ENCODE data around the gene INSIG2. TPM values are rescaled to one million over a fixed set of nuclear protein-coding genes. Genes with fewer than 3 reads are reported as not detected.

The INSIG2 gene
- total and polyA plus RNA-seq, 12 donors = 5.1 to 18.2 (median 9.5) TPM

DNA sequence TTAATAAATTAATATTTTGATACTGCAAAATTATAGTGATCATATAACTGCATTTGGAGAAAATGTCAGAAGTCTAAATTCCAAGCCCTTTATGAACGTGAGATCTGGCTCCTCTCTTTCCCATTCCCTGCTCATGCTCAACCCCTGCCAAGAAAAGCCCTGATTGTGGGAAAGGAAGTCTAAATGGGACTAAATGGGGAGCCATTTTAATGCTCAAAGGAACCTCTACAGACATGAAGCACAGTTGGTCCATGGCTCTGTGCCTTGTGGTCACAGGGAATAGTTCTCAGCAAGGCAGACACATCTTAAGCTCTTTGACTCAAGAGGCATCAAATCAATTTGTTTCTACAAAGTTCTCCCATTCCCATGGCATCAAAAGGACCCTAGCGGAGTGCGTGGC lies 29.3 kb upstream of the INSIG2 start:
- no peaks in the 10 kb centered on the region for H3K36me3 ChIP-seq (replicated peaks in 1 of 2)
- H3K9me3 ChIP-seq (replicated peaks in 1 of 3) = no peaks in the 10 kb centered on the region
- no peaks in the 10 kb centered on the region for H3K4me1 ChIP-seq (replicated peaks in 1 of 2)
- 67 to 74% (median 70%) methylated on average over 3 of the region's 3 CpGs for WGBS, 4 donors
- H3K27me3 ChIP-seq = peaks cover 11% of the 10 kb centered on the region
- intact Hi-C loops (cut with DNase I) = no loop called here
- no peak overlapping the region for H3K27ac ChIP-seq
- no peak for DNase-seq
- TF ChIP-seq POLR2A (IDR thresholded peaks at IDR 0.05) = no peak
- TF ChIP-seq, protein P1, sequence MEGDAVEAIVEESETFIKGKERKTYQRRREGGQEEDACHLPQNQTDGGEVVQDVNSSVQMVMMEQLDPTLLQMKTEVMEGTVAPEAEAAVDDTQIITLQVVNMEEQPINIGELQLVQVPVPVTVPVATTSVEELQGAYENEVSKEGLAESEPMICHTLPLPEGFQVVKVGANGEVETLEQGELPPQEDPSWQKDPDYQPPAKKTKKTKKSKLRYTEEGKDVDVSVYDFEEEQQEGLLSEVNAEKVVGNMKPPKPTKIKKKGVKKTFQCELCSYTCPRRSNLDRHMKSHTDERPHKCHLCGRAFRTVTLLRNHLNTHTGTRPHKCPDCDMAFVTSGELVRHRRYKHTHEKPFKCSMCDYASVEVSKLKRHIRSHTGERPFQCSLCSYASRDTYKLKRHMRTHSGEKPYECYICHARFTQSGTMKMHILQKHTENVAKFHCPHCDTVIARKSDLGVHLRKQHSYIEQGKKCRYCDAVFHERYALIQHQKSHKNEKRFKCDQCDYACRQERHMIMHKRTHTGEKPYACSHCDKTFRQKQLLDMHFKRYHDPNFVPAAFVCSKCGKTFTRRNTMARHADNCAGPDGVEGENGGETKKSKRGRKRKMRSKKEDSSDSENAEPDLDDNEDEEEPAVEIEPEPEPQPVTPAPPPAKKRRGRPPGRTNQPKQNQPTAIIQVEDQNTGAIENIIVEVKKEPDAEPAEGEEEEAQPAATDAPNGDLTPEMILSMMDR (IDR thresholded peaks at IDR 0.05) = no peak
- no peak overlapping the region for H3K4me3 ChIP-seq

DNA sequence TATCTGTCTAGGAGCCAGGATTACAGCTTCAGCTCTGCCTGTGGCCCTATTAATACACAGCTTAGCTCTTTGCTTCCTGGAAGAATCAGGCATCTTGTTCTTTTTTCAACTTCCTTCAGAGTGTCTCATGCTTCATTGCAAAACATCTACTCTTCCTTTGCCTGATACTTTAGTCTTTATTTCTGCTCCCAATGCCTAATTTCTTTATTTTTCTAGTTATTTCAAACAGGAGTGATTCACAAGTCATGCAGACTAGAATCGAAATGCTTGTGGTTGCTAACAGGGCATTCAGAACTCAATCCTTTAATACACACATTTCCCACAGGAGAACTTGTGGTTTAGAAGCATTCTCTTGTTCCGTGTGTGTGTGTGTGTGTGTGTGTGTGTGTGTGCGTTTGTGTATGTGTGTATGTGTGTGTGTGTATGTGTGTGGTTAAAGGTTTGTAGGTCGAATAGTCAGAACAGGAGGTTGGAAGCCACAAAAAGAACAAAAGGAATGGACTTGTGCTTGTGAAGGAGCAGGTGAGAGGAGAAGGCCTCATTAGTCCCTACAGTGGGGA lies 28.3 kb upstream of the INSIG2 start:
- H3K36me3 ChIP-seq (replicated peaks in 1 of 2) = no peaks in the 10 kb centered on the region
- H3K27me3 ChIP-seq = peaks cover 11% of the 10 kb centered on the region
- H3K4me1 ChIP-seq (replicated peaks in 1 of 2) = no peaks in the 10 kb centered on the region
- WGBS, 4 donors = 50 to 72% (median 61%) methylated on average over 4 of the region's 4 CpGs
- DNase-seq = no peak
- H3K27ac ChIP-seq = no peak overlapping the region
- intact Hi-C loops (cut with DNase I) = no loop called here
- no peak overlapping the region for H3K4me3 ChIP-seq
- no peaks in the 10 kb centered on the region for H3K9me3 ChIP-seq (replicated peaks in 1 of 3)
- TF ChIP-seq POLR2A (IDR thresholded peaks at IDR 0.05) = no peak
- TF ChIP-seq, protein P1 (IDR thresholded peaks at IDR 0.05) = no peak

DNA sequence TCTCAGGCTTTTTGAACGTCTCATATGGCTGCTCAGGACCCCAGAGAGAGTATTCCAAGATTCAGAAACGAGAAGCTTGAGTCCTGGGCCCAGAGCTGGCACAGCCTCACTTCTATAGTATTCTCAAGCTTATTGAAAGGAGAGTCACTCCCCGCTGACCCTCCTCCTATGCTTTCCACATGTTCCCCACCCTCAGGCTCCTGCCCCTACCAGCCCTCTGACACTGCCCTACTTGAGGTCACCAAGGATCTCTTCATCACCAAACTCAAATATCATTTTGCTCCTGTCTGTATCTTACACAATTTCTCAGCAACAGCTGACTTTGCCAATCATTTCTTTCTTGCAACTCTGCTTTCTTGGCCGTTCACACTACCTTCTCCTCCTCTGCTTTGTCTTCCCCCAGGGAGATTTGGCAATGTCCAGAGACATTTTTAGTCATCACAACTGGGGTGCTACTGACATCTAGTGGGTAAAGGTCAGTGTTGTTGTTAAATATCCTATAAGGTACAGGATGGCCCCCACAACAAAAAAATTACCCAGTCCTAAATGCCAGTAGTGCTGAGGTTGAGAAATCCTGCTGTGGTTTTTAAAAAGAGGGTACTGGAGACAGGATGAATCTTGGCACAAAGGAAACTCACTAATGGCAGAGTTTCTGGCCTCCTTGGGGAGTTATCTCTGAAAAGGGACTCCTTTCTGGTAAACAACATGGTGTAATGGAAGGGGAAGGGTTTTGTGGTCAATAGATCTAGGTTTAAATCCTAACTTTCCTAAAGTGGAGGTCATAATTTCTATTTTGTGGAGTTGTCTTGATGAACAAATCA lies 26.9 kb upstream of the INSIG2 start:
- 57 to 62% (median 61%) methylated on average over 4 of the region's 4 CpGs for WGBS, 4 donors
- Histone ChIP-seq H3K4me1 (replicated peaks in 1 of 2) (no peaks in the 10 kb centered on the region), H3K27ac (no peak overlapping the region), H3K36me3 (replicated peaks in 1 of 2) (no peaks in the 10 kb centered on the region), H3K27me3 (peaks cover 11% of the 10 kb centered on the region), H3K9me3 (replicated peaks in 1 of 3) (no peaks in the 10 kb centered on the region), H3K4me3 (no peak overlapping the region)
- intact Hi-C loops (cut with DNase I) = no loop called here
- TF ChIP-seq POLR2A (IDR thresholded peaks at IDR 0.05) = no peak
- TF ChIP-seq, protein P1 (IDR thresholded peaks at IDR 0.05) = peak in 5 of 6 experiments; percentile 6 to 43 (median 38)
- peak in 2 of 7 donors; percentile 11 to 33 for DNase-seq

DNA sequence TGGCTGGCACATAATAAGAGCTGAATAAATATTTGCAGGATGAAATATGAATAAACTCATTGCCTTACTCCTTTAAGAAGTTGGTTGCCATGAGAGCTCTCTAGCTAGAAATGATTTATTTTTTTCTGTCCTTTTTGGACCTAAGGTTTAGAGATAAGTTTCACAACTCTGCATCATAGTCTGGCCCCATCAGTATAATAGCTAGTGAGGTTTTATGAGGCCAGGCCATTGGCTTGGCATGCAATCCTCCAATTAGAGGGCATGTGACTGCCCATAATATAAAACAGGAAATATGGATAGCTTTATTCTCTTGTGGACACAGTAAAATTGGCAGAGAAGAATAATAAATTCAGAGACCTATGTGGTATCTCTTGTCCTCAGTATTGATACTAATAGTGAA lies 26.2 kb upstream of the INSIG2 start:
- Histone ChIP-seq H3K27me3 (peaks cover 11% of the 10 kb centered on the region), H3K9me3 (replicated peaks in 1 of 3) (no peaks in the 10 kb centered on the region), H3K4me1 (replicated peaks in 1 of 2) (no peaks in the 10 kb centered on the region), H3K4me3 (no peak overlapping the region), H3K27ac (no peak overlapping the region), H3K36me3 (replicated peaks in 1 of 2) (no peaks in the 10 kb centered on the region)
- DNase-seq = no peak
- TF ChIP-seq, protein P1 (IDR thresholded peaks at IDR 0.05) = no peak
- no peak for TF ChIP-seq POLR2A (IDR thresholded peaks at IDR 0.05)
- intact Hi-C loops (cut with DNase I) = no loop called here

Data from adrenal gland (tissue), 12 donors.